Measurements from ENCODE around the gene VENTX.

The VENTX gene

DNA sequence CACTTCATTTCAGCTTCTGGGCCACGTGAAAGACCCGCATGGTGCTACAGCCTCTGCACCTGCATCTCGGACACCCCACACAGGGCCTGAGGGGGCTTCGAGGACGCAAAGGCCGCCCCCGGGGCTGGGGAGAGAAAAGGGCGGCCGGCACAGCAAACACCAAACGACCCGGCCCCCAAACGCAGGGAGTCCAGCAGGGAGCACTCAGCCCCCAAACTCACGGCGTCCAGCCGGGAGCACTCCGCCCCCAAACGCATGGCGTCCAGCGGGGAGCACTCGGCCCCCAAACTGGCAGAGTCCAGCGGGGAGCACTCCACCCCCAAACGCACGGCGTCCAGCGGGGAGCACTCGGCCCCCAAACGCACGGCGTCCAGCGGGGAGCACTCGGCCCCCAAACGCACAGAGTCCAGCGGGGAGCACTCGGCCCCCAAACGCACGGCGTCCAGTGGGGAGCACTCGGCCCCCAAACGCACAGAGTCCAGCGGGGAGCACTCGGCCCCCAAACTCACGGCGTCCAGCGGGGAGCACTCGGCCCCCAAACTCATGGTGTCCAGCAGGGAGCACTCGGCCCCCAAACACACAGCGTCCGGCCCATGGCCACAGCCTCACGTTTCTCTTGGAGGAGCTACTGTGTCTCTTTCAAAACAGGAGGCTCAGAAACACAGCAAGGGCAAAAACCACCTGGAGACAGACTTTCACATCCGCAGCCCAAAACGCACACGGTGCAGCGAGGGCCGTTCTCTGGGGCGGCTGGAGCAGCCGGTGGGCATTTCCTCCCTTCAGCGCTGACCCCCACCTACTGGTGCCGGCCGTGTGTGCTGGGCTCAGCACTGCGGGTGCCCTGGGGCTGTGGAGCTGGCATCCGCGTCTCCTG, 34.6 kb upstream of the VENTX start:
- no peak for DNase-seq

DNA sequence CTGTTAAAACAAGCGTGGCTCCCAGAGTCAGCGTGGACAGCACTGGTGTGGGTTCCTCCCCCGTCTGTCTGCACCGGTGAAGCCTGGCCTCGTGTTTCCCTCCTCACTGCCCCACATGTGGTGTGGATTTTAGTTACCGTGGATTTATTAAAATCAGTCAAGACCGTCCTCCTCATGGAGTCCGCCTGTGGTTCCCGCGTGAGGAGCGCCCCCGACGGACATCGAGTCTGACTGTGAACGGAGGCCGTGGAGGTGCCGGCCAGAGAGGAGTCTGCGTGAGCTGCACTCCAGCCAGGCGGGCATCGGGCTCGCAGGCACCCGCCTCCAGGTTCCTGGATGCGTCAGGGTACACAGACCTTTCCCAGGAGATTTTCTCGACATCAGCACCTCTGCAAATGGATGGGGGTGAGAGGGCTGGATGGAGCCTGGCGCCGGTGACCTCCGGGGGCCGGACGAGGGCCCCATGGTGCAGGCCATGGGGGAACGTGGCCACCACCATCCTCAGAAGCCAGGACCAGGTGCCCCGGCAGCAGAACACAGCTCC, 33.9 kb upstream of the VENTX start:
- no peak for DNase-seq

DNA sequence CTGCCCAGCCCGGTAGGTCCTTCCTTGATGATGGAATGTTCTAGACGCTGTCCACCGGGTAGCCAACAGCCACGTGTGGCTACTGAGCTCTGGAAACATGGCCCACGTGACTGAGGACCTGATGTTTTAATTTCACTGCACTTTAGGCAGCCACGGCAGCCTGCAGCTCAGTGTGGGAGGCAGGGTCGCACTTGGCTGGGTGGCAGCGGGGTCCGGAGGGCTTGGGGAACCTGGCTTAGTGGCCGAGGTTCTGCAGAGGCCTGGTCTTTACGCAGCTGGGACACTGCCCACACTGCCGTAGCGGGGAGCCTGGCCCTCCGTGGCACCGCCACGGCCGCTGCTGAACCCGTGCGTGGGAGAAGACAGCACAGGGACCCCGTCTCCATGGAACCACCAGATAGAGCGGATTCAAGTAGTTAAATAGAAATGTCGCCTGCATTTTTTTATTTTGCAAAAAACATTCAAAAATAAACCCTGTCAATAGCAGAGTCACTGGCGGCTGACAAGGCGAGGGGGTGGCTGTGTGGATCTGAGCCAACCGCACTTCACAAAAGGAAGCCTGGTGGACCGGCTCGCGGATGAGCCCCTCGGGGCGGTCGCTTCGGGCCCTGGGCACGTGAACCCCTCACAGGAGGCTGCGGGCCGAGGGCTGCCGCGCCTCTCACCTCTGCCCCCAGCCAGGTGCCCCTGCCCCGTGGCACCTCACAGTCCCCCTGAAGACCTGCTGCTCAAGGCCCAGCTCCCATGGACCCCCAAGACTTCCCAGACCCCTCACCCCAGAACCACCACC, 33.2 kb upstream of the VENTX start:
- DNase-seq, result no peak

GRCh38 chr10:133205146-133205545, 32.5 kb upstream of the VENTX start:
- no peak for DNase-seq

DNA sequence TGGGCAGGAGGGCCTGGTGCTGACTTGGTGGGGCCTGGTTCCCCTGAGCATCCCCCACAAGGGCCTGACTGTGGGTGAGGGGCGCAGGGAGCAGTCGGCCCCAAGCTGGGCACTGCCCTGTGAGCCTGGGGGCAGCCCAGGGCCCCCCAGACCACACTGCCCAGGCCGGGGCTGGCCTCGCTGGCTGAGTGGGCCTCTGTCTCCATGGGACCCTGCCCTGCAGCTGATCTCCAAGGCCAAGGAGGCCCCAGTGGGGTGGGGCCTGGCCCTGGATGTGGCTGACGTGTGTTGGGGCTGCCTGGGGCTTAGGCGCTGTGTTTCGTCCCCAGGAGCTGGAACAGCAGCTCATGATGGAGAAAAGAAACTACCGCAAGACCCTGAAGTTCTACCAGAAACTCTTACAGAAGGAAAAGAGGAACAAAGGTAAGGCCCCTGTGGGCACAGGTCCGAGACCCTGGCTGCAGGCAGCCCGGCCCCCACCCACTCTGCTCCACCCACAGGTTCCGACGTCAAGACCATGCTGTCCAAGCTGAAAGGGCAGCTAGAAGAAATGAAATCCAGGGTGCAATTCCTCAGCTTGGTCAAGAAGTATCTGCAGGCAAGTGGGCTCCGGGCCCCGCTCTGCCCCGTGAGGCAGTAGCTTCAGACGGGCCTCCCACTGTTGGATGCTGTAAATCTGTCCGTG, 31.2 kb upstream of the VENTX start:
- no peak for DNase-seq

DNA sequence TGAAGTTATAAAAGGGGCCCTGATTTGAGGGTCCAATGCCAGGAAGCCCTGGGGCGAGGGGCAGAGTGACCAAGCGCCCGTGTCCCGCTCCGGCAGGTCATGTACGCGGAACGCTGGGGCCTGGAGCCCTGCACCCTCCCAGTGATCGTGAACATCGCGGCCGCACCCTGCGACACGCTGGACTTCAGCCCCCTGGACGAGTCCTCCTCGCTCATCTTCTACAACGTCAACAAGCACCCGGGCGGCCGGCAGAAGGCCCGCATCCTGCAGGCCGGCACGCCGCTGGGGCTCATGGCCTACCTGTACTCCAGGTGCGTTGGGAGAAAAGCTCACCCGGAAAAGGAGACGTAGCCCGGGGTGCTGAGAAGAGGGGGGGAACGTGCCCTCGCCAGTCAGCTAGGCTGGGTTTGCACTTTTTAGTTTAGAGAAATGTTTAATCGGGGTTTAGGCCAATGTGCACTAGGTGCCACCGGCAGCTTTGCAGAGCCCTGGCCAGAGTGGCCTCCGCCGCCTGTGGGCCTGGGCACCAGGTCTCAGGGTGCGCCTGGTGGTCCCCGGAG, 30.5 kb upstream of the VENTX start:
- DNase-seq, result no peak

DNA sequence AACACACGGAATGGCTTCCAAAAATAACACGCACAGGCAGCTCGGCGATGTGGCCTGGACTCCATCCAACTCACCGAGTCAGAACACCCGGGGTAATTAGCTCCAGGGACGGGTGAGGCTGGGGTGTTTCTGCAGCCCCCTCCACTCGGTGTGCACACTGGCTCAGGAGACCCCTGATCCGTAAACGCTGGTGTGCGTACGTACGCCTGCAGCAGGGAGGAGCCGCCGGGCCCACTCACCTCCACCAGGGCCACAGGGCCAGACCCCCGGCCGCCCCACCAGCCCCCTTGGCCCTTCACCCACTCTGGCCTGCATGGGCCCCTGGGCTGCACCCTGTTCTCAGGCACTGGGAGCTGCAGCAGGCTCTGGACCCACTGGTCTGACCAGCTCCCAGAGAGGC, 30.0 kb upstream of the VENTX start:
- no peak for DNase-seq

GRCh38 chr10:133208466-133208865, 29.2 kb upstream of the VENTX start:
- DNase-seq, result no peak

DNA sequence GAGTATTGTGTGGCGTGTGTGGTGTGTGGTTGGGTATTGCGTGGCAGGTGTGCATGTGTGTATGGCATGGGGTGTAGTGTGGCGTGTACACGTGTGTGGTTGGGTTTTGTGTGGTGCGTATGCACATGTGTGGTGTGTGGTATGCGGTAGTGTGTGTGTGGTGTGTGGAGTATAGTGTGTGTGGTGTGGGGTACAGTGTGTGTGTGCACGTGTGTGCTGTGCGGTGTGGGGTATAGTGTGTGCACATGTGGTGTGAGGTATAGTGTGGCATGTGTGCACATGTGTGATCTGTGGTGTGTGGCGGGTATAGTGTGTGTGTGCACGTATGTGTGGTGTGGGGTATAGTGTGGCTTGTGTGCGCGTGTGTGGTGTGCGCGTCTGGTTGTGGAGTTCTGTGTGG, 28.5 kb upstream of the VENTX start:
- no peak for DNase-seq

GRCh38 chr10:133209641-133210040, 28.0 kb upstream of the VENTX start:
- DNase-seq, result no peak

DNA sequence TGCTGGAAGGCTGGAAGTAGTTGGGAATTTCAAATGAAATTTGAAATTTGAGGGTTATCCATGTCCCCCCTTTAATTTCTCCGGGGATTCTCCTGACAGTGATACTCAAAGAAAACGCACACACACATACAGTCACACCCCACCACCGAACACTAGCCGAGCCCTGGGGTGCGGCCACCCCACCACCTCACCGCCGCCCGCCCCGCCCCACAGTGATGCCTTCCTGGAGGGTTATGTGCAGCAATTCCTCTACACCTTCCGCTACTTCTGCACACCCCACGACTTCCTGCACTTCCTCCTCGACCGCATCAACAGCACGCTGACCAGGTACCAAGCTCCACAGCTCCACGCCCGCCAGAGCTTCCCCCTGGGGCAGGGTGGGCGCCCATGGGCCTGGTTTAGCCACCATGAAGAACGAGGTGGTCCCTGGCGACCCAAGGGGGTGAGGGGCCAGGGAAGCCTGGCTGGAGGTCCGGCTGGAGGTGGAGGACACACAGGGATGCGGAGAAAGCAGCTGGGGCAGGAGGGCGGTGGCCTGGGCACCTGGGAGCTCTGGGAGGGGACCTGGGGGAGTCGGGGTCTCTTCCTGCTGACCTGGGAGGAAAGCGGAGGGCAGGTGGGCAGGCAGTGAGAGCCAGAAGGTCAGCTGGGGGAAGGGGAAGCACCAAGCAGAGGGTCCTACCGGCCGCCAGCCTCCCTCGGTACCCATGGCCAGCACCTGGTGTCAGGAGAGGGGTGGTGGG, 27.1 kb upstream of the VENTX start:
- no peak for DNase-seq

GRCh38 chr10:133211141-133211830, 26.4 kb upstream of the VENTX start:
- no peak for DNase-seq

GRCh38 chr10:133211959-133212852, 25.4 kb upstream of the VENTX start:
- no peak for DNase-seq

DNA sequence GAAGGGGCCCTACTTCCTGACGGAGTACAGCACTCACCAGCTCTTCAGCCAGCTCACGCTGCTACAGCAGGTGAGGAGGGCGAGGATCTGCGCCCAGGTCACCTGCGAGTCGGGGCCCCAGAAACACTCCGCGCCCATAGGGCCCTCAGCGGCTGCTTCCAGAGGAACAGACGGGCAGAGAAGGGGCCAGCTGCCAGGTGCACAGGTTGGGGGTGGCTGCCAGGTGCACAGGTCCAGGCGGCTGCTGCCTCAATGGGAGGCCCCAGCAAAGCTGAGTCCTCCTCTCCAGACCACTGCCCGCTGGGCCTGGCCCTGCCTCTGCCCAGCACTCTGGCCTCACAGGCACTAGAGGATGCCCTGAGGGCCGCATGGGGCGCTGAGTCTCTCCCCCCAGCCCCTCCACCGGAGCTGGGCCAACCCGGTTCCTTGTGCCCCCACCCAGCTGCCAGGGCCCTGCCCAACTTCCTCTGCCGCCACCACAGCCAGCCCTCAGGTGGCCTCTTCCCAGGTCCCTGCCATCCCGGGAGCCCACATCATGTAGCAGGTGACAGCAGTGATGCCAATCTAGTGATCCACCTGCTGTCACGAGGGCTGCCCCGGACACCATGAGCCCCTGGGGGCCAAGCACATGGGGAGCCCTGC, 24.7 kb upstream of the VENTX start:
- no peak for DNase-seq

DNA sequence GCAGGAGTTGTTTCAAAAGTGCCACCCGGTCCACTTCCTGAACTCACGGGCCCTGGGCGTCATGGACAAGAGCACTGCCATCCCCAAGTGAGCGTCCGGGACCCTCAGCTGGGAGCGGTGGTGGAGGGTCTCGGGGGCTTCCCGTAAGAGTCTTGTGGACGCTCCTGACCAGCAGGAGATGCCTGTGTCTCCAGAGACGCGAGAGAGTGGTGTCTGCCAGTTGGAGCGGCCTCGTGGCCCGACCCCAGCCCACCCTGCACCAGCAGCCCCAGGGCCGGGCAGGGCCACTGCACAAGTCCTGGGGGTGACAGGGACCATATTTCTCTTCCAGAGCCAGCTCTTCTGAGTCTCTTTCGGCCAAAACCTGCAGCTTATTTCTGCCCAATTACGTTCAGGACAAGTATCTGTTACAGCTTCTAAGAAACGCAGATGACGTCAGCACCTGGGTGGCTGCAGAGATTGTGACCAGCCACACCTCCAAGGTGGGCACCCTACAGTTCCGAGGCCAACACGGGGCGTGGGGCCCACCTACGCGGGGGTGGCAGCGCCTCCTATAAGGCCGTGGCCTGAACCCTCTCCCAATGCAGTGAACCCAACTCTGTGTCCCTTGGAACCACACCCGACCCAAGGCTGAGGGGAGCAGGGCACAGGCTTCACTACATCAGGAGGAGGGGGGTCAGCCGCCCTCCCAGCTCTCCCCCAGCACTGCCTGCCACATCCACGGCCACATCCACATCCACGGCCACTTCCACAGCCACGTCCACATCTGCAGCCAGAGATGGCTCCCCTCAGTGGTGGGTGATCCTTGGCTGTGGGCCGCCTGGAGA, 23.8 kb upstream of the VENTX start:
- no peak for DNase-seq

- DNase-seq, result no peak
Measured at GRCh38 chr10:133214468-133215410, 22.9 kb upstream of the VENTX start.

- no peak for DNase-seq
Measured at GRCh38 chr10:133215586-133215985, 22.1 kb upstream of the VENTX start.

DNA sequence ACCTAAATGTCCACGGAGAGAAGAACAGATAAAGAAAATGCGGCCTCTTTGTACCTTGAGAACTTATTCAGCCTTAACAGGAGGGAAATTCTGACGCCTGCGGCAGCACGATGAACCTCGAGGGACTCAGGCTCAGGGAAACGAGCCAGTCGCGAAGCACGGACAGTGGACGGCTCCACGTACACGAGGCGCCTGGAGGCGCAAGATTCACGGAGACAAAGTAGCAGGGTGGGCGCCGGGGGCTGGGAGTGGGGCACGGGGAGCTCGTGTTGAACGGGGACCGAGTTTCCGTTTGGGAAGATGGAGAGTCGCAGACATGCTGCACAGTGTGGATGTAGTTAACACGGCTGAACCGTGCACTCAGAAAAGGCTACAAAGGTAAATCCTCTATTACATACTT, 20.9 kb upstream of the VENTX start:
- DNase-seq, result no peak

All from MV-4-11 (cell line).